ENCODE measurements around the gene RFXANK. TPM values are rescaled to one million over a fixed set of nuclear protein-coding genes. Genes with fewer than 3 reads are reported as not detected.

RFXANK gene
- 35.1 and 44.7 TPM in 2 replicates for total RNA-seq
- polyA plus RNA-seq: 85.7 and 88.3 TPM in 2 replicates

GRCh38 chr19:19192078-19192882 lies at the start of gene RFXANK, which contains the start of gene BORCS8:
RFXANK (plus strand) TSS chr19:19192258; CDS start chr19:19193947, 1,689 bp downstream.
BORCS8 (minus strand) TSS chr19:19192152; CDS start chr19:19192117, 35 bp downstream.
- peak within 1 kb of the TSS; percentile 87 for H2AFZ ChIP-seq
- H3K4me3 ChIP-seq: peak within 1 kb of the TSS; percentile 42
- peaks cover 41% of the 10 kb centered on the region for H3K79me2 ChIP-seq
- H3K9me2 ChIP-seq (replicated peaks; ENCODE audit: insufficient read depth): no peaks in the 10 kb centered on the region
- H4K20me1 ChIP-seq (ENCODE audit: insufficient read depth, poor library complexity, severe bottlenecking): no peaks in the 10 kb centered on the region
- TF ChIP-seq EZH2phosphoT487 (IDR thresholded peaks at IDR 0.05; ENCODE audit: low read depth, severe bottlenecking, unreplicated experiment) (no peak), EZH2 (IDR thresholded peaks at IDR 0.05; ENCODE audit: borderline replicate concordance) (no peak), CTCF (IDR thresholded peaks at IDR 0.05; ENCODE audit: poor library complexity) (no peak)
- H3K36me3 ChIP-seq (replicated peaks; ENCODE audit: insufficient read depth, low read depth): no peaks in the 10 kb centered on the region
- no peaks in the 10 kb centered on the region for H3K9me3 ChIP-seq (ENCODE audit: low read depth)
- H3K27me3 ChIP-seq: no peaks in the 10 kb centered on the region
- H3K27ac ChIP-seq: peak within 1 kb of the TSS; percentile 96
- H3K4me2 ChIP-seq: peak within 1 kb of the TSS; percentile 74
- WGBS (ENCODE audit: low lambda C conversion rate, missing lambda C conversion rate): under 1% methylated on average over 49 of the region's 53 CpGs
- peaks cover 12% of the 10 kb centered on the region for H3K4me1 ChIP-seq (ENCODE audit: insufficient read depth)
- DNase-seq (ENCODE audit: low spot score): peak; percentile 100

- Histone ChIP-seq H2AFZ (no peak overlapping the region), H3K4me1 (ENCODE audit: insufficient read depth) (peaks cover 4% of the 10 kb centered on the region), H3K36me3 (replicated peaks; ENCODE audit: insufficient read depth, low read depth) (no peaks in the 10 kb centered on the region), H3K27ac (no peak overlapping the region), H3K4me2 (no peak overlapping the region), H3K9me3 (ENCODE audit: low read depth) (no peaks in the 10 kb centered on the region), H3K4me3 (no peak overlapping the region), H3K79me2 (peaks cover 5% of the 10 kb centered on the region), H3K9me2 (replicated peaks; ENCODE audit: insufficient read depth) (no peaks in the 10 kb centered on the region), H4K20me1 (ENCODE audit: insufficient read depth, poor library complexity, severe bottlenecking) (no peaks in the 10 kb centered on the region), H3K27me3 (no peaks in the 10 kb centered on the region)
- no peak for DNase-seq (ENCODE audit: low spot score)
- TF ChIP-seq EZH2phosphoT487 (IDR thresholded peaks at IDR 0.05; ENCODE audit: low read depth, severe bottlenecking, unreplicated experiment) (no peak), CTCF (IDR thresholded peaks at IDR 0.05; ENCODE audit: poor library complexity) (no peak), EZH2 (IDR thresholded peaks at IDR 0.05; ENCODE audit: borderline replicate concordance) (no peak)
- 97% methylated on average over 12 of the region's 12 CpGs for WGBS (ENCODE audit: low lambda C conversion rate, missing lambda C conversion rate)
Observed at GRCh38 chr19:19142347-19142746, 49.7 kb upstream of the RFXANK start.

- Histone ChIP-seq H2AFZ (no peak overlapping the region), H3K9me3 (ENCODE audit: low read depth) (no peaks in the 10 kb centered on the region), H3K79me2 (no peaks in the 10 kb centered on the region), H3K27ac (no peak overlapping the region), H3K4me2 (no peak overlapping the region), H3K4me1 (ENCODE audit: insufficient read depth) (no peaks in the 10 kb centered on the region), H3K36me3 (replicated peaks; ENCODE audit: insufficient read depth, low read depth) (no peaks in the 10 kb centered on the region), H3K4me3 (no peak overlapping the region), H4K20me1 (ENCODE audit: insufficient read depth, poor library complexity, severe bottlenecking) (no peaks in the 10 kb centered on the region), H3K9me2 (replicated peaks; ENCODE audit: insufficient read depth) (no peaks in the 10 kb centered on the region), H3K27me3 (no peaks in the 10 kb centered on the region)
- WGBS (ENCODE audit: low lambda C conversion rate, missing lambda C conversion rate): 91% methylated on average over 17 of the region's 17 CpGs
- DNase-seq (ENCODE audit: low spot score): no peak
- no peak for TF ChIP-seq CTCF (IDR thresholded peaks at IDR 0.05; ENCODE audit: poor library complexity)
Observed at GRCh38 chr19:19145281-19145680, 46.8 kb upstream of the RFXANK start.
